OCI-LY7 (cell line): ENCODE measurements around the gene MPI.

Experiments used
- EZH2phosphoT487 ChIP-seq: fragments of 200-600 bp; sonication (generic); IDR thresholded peaks from 2 replicates; pipeline ENCODE4 v1.6.1; 2018; ENCODE audit warnings: low read depth, borderline replicate concordance, mild to moderate bottlenecking, mixed run types, antibody characterized with exemption, low read length, moderate library complexity, mixed read lengths
- TF ChIP-seq, protein P1 (sequence below): fragments of 200-600 bp; sonication (generic); conservative IDR thresholded peaks from 2 replicates; pipeline ENCODE4 v1.5.1; 2014; ENCODE audit warnings: mild to moderate bottlenecking, antibody characterized with exemption, low read length, moderate library complexity, mixed read lengths

DNA sequence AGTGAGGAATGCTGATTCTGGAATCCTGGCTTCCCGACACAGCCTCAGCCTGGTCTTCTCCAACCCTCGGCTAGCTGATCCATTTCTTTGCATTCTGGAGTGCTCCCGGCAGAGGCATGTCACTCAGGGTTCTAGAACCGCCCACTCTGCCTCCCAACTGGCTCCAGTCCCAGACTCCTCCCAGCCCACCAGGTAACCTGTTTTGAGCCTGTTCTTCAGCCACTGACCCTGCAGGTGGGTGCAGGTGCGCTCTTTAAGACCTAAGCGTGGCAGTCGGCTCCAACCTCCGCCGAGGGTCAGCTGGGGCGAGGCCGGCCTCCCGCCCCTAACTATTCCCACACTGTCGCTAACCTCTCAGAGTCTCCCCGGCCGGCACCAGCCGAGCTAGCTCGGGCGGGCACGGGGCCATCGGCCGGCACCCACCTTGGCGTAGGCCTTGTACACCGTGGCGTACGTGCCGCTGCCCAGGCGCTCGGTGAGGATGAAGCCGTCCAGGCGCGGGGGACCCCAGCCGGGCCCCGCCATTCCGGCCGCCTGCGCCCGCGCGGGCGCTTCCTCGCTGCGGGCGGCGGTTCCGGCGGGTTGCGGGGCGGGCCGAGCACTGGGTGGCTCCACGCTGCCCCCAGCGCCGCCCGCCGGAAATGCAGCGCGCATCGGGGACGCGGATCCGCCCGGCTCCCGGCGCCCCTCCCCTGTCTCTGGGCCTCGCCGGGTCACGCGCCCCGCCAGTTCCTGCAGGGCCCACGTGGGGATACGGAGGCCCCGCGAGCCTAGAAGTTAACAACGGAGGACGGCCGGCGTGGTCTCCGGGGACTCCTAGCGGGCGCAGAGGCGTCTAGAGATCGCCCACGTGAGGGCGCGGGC is 47.0 kb upstream of the MPI start, which contains the start of gene ULK3:
- TF ChIP-seq, protein P1, sequence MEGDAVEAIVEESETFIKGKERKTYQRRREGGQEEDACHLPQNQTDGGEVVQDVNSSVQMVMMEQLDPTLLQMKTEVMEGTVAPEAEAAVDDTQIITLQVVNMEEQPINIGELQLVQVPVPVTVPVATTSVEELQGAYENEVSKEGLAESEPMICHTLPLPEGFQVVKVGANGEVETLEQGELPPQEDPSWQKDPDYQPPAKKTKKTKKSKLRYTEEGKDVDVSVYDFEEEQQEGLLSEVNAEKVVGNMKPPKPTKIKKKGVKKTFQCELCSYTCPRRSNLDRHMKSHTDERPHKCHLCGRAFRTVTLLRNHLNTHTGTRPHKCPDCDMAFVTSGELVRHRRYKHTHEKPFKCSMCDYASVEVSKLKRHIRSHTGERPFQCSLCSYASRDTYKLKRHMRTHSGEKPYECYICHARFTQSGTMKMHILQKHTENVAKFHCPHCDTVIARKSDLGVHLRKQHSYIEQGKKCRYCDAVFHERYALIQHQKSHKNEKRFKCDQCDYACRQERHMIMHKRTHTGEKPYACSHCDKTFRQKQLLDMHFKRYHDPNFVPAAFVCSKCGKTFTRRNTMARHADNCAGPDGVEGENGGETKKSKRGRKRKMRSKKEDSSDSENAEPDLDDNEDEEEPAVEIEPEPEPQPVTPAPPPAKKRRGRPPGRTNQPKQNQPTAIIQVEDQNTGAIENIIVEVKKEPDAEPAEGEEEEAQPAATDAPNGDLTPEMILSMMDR: peak; percentile 68
- TF ChIP-seq EZH2phosphoT487: no peak
